ENCODE measurements around the gene TMUB1.

TMUB1 gene

GRCh38 chr7:151083071-151083823, at the start of gene TMUB1:
Gene TMUB1, minus strand, starts transcription at chr7:151083493. Its CDS starts 930 bp downstream, at chr7:151082563.
- no peak for DNase-seq (ENCODE audit: low read depth, low spot score)

GRCh38 chr7:151132461-151133205, 49.3 kb upstream of the TMUB1 start:
- DNase-seq (ENCODE audit: low read depth, low spot score), result no peak

- DNase-seq (ENCODE audit: low read depth, low spot score), result no peak
Observed at GRCh38 chr7:151131592-151132293, 48.5 kb upstream of the TMUB1 start.

GRCh38 chr7:151131224-151131591, 47.9 kb upstream of the TMUB1 start:
- no peak for DNase-seq (ENCODE audit: low read depth, low spot score)

GRCh38 chr7:151130741-151131157, 47.5 kb upstream of the TMUB1 start:
- no peak for DNase-seq (ENCODE audit: low read depth, low spot score)

GRCh38 chr7:151129960-151130591, 46.8 kb upstream of the TMUB1 start:
- DNase-seq (ENCODE audit: low read depth, low spot score), result no peak

- no peak for DNase-seq (ENCODE audit: low read depth, low spot score)
Observed at GRCh38 chr7:151129117-151129959, 46.0 kb upstream of the TMUB1 start.

- no peak for DNase-seq (ENCODE audit: low read depth, low spot score)
Observed at GRCh38 chr7:151128716-151129115, 45.4 kb upstream of the TMUB1 start.

GRCh38 chr7:151128144-151128543, 44.9 kb upstream of the TMUB1 start:
- DNase-seq (ENCODE audit: low read depth, low spot score), result no peak

GRCh38 chr7:151126491-151127137, 43.3 kb upstream of the TMUB1 start:
- no peak for DNase-seq (ENCODE audit: low read depth, low spot score)

- no peak for DNase-seq (ENCODE audit: low read depth, low spot score)
Observed at GRCh38 chr7:151125846-151126481, 42.7 kb upstream of the TMUB1 start.

GRCh38 chr7:151125470-151125845, 42.2 kb upstream of the TMUB1 start:
- DNase-seq (ENCODE audit: low read depth, low spot score), result no peak

GRCh38 chr7:151124899-151125399, 41.7 kb upstream of the TMUB1 start:
- no peak for DNase-seq (ENCODE audit: low read depth, low spot score)

- no peak for DNase-seq (ENCODE audit: low read depth, low spot score)
Observed at GRCh38 chr7:151124481-151124880, 41.2 kb upstream of the TMUB1 start.

GRCh38 chr7:151123822-151124464, 40.6 kb upstream of the TMUB1 start:
- DNase-seq (ENCODE audit: low read depth, low spot score), result peak; percentile 48

- DNase-seq (ENCODE audit: low read depth, low spot score), result no peak
Observed at GRCh38 chr7:151123158-151123821, 40.0 kb upstream of the TMUB1 start.

GRCh38 chr7:151122796-151123157, 39.5 kb upstream of the TMUB1 start:
- DNase-seq (ENCODE audit: low read depth, low spot score), result no peak

- DNase-seq (ENCODE audit: low read depth, low spot score), result no peak
Observed at GRCh38 chr7:151122276-151122675, 39.0 kb upstream of the TMUB1 start.

Measured in brain pericyte (primary cell).